Mesodermal cell (in vitro differentiated cells): Measurements from ENCODE around the gene AP3B2.
"Not testable (repeated sequence)": the region's sequence is repeated elsewhere in the genome, so short reads cannot be mapped to it uniquely, and the experiment has no call there.

ENCODE experiments used
- H3K27ac ChIP-seq: 2 replicates; pipeline ENCODE4 v1.7.0; 2013; ENCODE audit warnings: mild to moderate bottlenecking, low read depth, low read length, moderate library complexity; ENCODE audit not compliant: severe bottlenecking
- H3K36me3 ChIP-seq: 2 replicates; pipeline ENCODE4 v1.7.1; 2013; ENCODE audit warnings: mild to moderate bottlenecking, low read length, moderate library complexity; ENCODE audit not compliant: control insufficient read depth, insufficient read depth
- H3K4me1 ChIP-seq: one replicate; pipeline ENCODE4 v1.7.1; 2013; ENCODE audit warnings: mild to moderate bottlenecking, low read length; ENCODE audit not compliant: insufficient read depth, control insufficient read depth, poor library complexity, severe bottlenecking
- H3K4me3 ChIP-seq: 2 replicates; pipeline ENCODE4 v1.7.0; 2013; ENCODE audit warnings: low read length, control low read depth, mild to moderate bottlenecking; ENCODE audit not compliant: insufficient read depth, poor library complexity, severe bottlenecking; ENCODE audit errors: extremely low read depth
- H3K9me3 ChIP-seq: 2 replicates; pipeline ENCODE4 v1.7.1; 2013; ENCODE audit warnings: mild to moderate bottlenecking, low read length, moderate library complexity; ENCODE audit not compliant: control insufficient read depth
- WGBS, 2 experiments: methylation state at CpG; one replicate each; pipeline ENCODE4 v1.1.5; 2013; ENCODE audit warnings: missing lambda C conversion rate in 2 of 2; ENCODE audit not compliant: insufficient coverage in 2 of 2; 5-methylcytosine and 5-hydroxymethylcytosine counted together

AP3B2 gene

DNA sequence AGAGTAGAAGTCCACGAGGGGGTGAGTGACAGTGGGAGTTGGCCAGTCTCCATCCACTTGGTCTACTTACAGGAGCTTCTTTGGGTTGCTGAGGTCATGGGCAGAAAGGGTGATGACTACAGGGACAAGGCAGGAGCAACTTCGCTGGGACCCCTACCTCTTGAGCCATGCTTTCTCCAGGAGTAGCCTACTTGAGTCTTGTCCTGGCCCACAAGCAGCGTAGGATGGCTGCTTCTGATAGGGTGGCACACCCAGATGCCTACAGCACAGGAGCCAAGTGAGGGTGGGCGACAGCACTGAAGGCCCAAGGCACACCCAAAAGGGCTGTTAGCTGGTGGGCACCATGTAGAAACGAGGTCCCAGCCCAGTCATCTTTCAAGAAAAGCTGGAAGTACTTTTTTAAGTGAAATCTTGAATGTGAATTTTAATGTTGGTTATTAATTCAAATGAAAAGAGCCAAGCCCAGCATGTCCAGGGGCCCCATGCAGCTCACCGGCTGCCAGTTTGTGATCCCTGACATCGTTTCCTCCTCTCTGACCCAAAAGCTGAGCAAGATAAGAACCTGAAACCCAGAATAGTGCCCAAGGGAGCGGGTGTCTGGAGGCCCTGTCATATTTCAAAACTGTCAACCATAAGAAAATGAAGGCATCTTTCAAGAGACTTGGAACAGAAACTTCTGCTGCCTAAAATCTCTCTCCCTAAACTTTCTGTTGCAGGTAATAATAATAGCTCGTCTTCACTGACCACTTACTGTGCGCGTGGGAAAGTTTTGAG, 60.3 kb downstream of the AP3B2 start:
- 81 to 86% methylated on average over 7 to 9 of the region's 11 CpGs for WGBS, 2 experiments
- Histone ChIP-seq H3K27ac (no peak overlapping the region), H3K4me3 (no peak overlapping the region), H3K4me1 (peaks cover 7% of the 10 kb centered on the region), H3K36me3 (no peaks in the 10 kb centered on the region), H3K9me3 (peaks cover 4% of the 10 kb centered on the region)

DNA sequence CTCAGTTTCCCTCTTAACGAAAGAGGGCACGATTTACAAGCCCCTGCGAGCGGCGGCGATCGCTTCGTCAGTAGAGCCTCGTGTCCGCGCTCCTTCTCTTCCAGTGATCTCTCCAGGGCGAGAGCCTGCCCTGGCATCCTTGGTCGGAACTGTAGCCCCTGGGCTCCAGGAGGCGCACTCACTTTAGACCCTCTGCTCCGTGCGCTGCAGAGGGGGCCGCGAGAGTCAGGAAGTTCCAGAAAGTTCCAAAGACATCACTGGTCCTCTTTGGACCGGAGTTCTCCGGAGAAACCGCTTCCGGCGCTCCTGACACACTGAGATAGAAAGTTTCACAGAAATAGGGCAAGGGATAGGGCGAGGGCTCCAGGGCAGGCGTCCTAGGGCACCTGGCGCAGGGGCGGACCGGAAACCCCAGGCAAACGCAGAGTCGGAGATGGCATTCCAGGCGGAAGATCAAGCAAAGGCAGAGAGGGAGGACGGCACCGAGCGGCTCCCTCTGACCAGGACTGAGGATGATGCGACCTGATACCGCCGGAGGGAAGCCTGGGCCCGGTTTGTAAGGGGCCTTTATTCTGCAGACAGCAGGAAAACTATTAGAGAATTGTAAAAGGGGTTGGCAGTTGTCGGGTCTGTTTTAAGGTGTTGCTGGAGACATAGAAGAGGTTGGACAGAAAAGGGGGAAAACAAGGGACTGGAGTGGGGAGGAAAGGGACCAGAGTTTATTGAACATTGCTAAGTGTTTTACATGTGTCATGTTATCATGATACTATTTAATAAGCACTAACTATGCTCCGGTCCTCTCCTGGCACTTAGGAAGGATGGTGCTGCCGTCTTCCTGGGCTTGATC, 61.2 kb downstream of the AP3B2 start:
- 10 to 20% methylated on average over 36 to 37 of the region's 41 CpGs for WGBS, 2 experiments
- H3K4me3 ChIP-seq, result peak overlapping the region; percentile 39
- H3K36me3 ChIP-seq, result no peaks in the 10 kb centered on the region
- no peak overlapping the region for H3K27ac ChIP-seq
- H3K9me3 ChIP-seq, result peaks cover 4% of the 10 kb centered on the region
- peaks cover 15% of the 10 kb centered on the region for H3K4me1 ChIP-seq

DNA sequence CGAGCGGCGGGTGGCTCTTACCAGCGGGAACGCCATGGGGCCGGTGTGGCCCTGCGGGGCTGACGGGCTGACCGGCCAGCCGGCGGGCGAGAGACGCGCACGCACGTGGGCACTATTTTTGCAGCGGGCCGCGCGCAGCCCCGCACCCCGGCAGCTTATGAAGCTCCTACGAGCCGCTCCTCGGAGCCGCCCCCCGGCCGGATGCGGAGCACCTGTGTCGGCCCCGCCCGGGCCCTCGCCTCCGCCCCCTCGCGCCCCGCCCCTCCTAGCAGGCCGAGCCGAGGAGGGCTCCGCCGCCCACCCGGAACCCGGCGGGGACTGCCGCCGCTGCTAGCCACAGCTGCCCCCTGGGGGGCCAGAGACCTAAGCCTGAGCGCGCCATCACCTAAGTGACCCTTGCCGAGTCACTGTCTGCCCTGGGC, 61.8 kb downstream of the AP3B2 start:
- Histone ChIP-seq H3K9me3 (peaks cover 4% of the 10 kb centered on the region), H3K27ac (no peak overlapping the region), H3K4me3 (peak overlapping the region; percentile 39), H3K4me1 (peaks cover 15% of the 10 kb centered on the region), H3K36me3 (no peaks in the 10 kb centered on the region)
- 0 to 1% methylated on average over 35 to 38 of the region's 49 CpGs for WGBS, 2 experiments

DNA sequence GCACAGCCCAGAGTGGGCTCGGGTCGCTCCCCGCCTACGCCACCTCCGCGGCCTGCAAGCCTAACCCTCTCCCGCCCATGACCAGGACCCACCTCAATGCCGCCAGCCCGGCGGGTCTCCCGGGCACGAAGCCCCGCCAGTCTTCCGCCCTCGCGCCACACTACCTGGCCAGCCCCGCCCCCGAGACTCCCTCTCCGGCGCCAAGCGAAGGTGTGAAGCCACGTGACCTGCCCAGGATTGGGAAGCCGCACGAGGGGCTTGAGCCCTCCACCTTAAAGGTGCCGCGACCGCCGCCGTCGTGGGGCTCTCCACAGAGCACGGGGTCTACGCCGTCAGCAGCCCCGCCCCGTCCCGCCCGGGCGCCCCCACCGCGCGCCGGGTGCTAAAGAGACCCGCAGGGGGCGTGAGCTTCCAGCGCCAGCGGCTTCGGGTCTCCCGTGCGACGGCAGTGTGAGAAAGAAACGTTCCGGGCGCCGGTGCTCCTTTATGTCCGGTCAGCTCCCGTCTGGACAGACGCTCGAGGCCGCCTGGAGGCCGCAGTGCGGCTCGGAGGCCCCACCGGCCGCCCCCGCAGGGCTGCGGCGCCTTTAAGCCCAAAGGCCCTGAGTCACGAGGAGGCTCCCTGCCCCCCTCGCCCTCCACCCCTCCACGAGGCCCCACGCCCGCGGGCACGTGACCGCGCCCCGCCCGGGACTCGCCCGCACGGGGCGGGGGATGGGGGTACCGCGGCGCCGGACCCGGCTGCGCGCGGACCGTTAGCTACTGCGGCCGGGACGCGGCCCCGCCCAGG, 62.4 kb downstream of the AP3B2 start, which contains the start of gene CPEB1:
Gene CPEB1 (minus strand): TSS at position 319 of the 790 bp plus-strand sequence. CDS start 18,904 bp downstream, outside the sequence.
- peaks cover 4% of the 10 kb centered on the region for H3K9me3 ChIP-seq
- 16 to 18% methylated on average over 59 to 83 of the region's 96 CpGs for WGBS, 2 experiments
- H3K27ac ChIP-seq, result no peak within 1 kb of the TSS
- H3K36me3 ChIP-seq, result no peaks in the 10 kb centered on the region
- peaks cover 15% of the 10 kb centered on the region for H3K4me1 ChIP-seq
- peak within 1 kb of the TSS; percentile 39 for H3K4me3 ChIP-seq

DNA sequence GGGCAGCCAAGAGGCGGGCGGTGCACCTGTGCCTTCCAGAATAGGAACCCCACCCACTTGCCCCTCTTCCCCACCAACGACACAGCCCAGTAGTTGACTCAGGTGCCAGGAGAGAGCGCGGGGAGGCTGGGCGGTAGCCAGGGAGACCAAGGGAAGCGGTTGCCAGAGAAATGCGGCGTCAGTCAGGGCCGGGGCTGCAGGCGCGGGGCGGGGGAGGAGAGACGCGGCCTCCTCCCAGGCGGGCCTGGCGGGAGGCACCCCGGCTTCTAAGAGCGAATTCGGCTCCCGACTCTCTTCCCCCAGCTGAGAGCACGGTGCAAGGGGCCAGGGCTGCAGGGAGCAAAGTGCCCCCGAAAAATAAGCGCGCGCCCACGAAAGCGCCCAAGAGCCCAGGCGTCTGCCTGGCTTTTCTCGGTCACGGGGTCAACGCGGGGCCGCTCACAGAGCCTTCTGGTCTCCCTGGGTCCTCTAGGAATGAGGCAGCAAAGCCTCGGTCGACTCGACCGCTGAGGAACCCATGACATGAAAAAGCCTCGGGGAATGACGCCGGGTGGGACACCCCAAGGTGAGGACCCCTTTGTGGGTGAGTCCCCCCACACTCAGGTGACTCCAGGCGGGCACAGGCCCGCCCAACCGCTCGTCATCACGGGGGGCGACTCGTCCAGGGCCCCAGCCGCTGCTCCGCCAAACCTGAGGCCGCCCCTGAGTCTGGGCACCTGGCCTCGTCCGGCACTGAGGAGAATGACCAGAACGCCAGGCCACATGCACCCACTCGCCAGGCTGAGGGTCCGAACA, 63.2 kb downstream of the AP3B2 start:
- Histone ChIP-seq H3K9me3 (peaks cover 4% of the 10 kb centered on the region), H3K36me3 (no peaks in the 10 kb centered on the region), H3K27ac (no peak overlapping the region), H3K4me1 (peaks cover 15% of the 10 kb centered on the region), H3K4me3 (no peak overlapping the region)
- 34 to 42% methylated on average over 43 to 53 of the region's 56 CpGs for WGBS, 2 experiments

DNA sequence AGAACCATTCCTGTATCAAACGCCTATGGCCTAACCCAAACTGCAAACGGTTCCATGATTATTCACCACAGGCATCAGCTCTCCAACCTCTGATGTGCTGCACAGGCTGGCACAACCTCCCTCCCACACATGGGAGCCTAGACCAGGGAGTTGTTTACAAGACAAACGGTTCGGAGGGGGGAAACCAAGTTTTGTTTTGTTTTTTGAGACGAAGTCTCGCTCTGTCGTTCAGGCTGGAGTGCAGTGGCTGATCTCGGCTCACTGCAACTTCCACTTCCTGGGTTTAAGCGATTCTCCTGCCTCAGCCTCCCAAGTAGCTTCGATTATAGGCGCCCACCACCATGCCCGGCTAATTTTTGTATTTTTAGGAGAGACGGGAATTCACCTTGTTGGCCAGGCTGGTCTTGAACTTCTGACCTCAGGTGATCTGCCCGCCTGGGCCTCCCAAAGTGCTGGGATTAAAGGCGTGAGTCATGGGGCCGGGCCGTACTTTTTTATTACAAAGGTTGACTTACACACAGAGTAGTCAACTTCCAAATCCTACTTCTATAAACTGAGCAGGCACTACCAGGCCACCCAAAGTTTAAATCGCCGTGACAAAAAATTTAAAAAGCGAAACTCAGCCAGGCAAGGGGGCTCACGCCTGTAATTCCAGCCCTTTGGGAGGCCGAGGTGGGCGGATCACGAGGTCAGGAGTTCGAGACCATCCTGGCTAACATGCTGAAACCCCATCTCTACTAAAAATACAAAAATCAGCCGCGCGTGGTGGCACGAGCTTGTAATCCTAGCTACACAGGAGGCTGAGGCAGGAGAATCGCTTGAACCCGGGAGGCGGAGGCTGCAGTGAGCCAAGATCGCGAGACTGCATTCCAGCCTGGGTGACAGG, 64.5 kb downstream of the AP3B2 start:
- H3K9me3 ChIP-seq, H3K27ac ChIP-seq, H3K4me3 ChIP-seq, H3K36me3 ChIP-seq: not testable (repeated sequence)
- peaks cover 25% of the 10 kb centered on the region for H3K4me1 ChIP-seq
- 91 to 94% methylated on average over 29 to 32 of the region's 34 CpGs for WGBS, 2 experiments

DNA sequence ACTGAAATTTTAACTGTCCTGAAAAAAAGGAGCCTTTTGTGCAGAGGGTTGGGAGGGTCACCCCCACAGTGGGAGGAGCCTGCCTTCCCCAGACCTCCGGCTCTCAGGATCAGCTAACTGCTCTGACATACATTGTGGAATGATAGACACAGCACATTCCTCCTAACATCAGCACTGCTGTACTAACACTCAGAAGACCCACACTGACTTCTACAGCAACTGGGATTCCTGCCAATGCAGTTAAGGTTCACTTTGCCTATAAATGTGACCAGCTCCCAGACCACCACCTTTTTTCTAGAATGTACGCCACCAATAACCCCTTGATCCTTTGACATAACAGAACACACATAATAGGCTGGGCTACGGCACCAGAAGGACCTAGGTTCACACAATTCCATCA, 65.7 kb downstream of the AP3B2 start:
- no peaks in the 10 kb centered on the region for H3K36me3 ChIP-seq
- no peak overlapping the region for H3K4me3 ChIP-seq
- H3K9me3 ChIP-seq, result peaks cover 4% of the 10 kb centered on the region
- H3K27ac ChIP-seq, result no peak overlapping the region
- peaks cover 26% of the 10 kb centered on the region for H3K4me1 ChIP-seq
- 80 to 89% methylated on average over 2 to 3 of the region's 3 CpGs for WGBS, 2 experiments

DNA sequence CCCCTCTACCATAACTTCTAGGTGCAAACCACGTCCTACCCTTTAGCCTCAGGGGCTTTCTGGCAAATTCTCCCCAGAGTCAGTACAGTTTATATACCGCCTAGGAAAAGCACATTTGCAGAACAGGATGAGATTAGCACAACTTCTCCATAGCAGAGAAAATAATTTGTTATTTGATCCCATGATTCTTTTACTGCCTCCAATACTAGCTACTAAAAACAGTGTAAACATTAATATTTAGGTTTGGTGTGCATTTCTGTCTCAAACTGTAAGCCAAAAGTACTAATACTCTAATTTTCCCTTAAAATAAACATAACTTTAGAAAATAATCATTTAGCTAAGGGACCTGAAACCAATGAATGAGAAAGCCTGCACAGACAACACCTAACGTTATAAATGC, 67.0 kb downstream of the AP3B2 start:
- 78% methylated on average over 1 of the region's 3 CpGs; no CpG with 5 or more reads in 1 of the 2 experiments for WGBS, 2 experiments

DNA sequence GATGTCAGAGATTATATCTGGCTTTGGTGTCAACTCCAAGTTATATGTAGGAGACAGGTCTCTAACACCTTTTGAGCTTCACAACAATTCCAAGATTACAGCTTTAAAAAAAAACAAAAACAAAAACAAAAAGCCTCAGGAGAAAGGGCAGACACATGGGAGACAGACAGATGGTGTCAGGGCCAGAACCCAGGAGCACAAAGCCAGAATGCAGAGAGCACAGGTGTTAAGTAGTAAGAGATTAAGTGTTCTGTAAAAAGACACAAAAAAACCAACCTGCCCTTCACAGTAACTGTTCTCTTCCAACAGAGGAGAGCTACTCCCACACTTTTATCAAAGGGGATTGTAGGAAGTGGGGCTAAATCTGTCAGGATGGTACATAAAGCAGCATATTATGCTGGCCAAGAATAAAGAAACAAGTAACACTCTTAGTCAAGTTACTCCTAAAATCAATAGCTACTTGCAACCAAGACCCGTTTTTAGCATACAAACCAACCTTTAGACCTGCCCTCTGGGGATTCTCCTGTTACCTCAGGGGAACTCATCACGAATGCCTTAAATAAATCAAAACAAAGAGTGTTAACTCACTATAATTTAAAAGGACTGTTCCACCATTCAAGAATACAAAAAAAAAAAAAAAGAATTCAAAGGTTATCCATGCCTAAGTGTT, 68.4 kb downstream of the AP3B2 start:
- H3K36me3 ChIP-seq, result no peaks in the 10 kb centered on the region
- peaks cover 21% of the 10 kb centered on the region for H3K4me1 ChIP-seq
- H3K27ac ChIP-seq, result no peak overlapping the region
- 45 to 48% methylated on average over 1 to 2 of the region's 2 CpGs for WGBS, 2 experiments
- H3K9me3 ChIP-seq, result no peaks in the 10 kb centered on the region
- no peak overlapping the region for H3K4me3 ChIP-seq

More for the DNA sequence above, 67.0 kb downstream of the AP3B2 start:
- Histone ChIP-seq H3K4me3 (no peak overlapping the region), H3K27ac (no peak overlapping the region), H3K9me3 (peaks cover 4% of the 10 kb centered on the region), H3K36me3 (no peaks in the 10 kb centered on the region), H3K4me1 (peaks cover 23% of the 10 kb centered on the region)
